ENCODE data around the gene DAPK3. TPM values are rescaled to one million over a fixed set of nuclear protein-coding genes. Genes with fewer than 3 reads are reported as not detected.
"Not testable (repeated sequence)": the region's sequence is repeated elsewhere in the genome, so short reads cannot be mapped to it uniquely, and the experiment has no call there.

DAPK3 gene
- total and polyA plus RNA-seq, 8 donors = 47.0 to 238 (median 71.2) TPM

DNA sequence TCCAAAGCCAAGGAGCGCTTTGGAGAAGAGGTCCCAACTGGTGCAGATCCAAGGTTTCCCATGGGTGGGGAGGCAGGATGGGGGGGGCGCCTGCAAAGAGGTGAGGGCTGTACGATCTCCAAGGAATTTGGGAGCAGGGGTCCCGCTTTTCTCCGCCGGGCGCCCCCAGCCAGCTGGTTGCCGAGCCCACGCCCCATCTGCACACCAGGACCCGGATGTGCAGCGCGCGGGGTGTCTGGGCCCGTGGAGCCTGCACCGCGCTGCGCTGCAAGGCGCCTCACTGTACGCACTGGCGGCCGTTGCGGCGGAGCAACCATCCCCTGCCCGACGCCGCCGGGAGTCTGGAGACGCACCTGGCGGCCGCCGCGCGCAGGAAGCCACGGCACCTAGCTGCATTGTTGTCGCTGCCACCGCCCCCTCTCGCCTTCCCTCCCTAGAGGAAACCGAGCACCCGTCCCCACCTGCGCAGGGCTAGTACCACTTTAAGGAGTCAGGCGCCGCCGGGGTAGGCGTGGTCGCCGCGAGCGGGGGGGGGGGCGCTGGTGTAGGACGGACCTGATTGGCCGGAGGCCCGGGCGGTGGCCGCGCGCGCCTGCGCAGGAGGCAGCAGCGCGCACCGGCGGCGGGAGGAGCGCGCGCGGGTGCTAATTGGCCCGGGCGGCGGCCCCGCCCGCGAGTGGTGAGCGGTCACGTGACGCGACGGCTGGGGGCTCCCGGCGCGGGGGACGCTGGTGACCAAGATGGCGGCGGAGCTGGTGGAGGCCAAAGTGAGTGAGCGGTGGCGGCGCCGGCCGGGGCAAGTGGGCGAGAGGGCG is 36.3 kb upstream of the DAPK3 start, which contains the start of gene PIAS4:
TSS of gene PIAS4 (plus strand) at position 716 of the 815 bp plus-strand sequence. CDS start at position 741, 25 bp downstream.
- no peaks in the 10 kb centered on the region for H3K9me3 ChIP-seq
- peak within 1 kb of the TSS; percentile 85 to 98 (median 90) for H3K27ac ChIP-seq
- H3K4me3 ChIP-seq = peak within 1 kb of the TSS; percentile 88 to 100 (median 99)
- intact Hi-C loops (cut with DNase I; ENCODE audit: low total_unique reads) = loop anchor here (10.0 kb wide), 1 partner anchor 48 kb away; no protein-coding TSS in a partner anchor
- peaks cover 0 to 7% (median 0%) of the 10 kb centered on the region in 4 donors for H3K36me3 ChIP-seq
- DNase-seq = peak; percentile 98 to 99
- TF ChIP-seq POLR2A (IDR thresholded peaks at IDR 0.05) = no peak
- TF ChIP-seq EP300 (IDR thresholded peaks at IDR 0.05) = no peak
- peak in 2 of 3 donors; percentile 55 to 69 for TF ChIP-seq POLR2AphosphoS5 (IDR thresholded peaks at IDR 0.05)
- TF ChIP-seq, protein P1, sequence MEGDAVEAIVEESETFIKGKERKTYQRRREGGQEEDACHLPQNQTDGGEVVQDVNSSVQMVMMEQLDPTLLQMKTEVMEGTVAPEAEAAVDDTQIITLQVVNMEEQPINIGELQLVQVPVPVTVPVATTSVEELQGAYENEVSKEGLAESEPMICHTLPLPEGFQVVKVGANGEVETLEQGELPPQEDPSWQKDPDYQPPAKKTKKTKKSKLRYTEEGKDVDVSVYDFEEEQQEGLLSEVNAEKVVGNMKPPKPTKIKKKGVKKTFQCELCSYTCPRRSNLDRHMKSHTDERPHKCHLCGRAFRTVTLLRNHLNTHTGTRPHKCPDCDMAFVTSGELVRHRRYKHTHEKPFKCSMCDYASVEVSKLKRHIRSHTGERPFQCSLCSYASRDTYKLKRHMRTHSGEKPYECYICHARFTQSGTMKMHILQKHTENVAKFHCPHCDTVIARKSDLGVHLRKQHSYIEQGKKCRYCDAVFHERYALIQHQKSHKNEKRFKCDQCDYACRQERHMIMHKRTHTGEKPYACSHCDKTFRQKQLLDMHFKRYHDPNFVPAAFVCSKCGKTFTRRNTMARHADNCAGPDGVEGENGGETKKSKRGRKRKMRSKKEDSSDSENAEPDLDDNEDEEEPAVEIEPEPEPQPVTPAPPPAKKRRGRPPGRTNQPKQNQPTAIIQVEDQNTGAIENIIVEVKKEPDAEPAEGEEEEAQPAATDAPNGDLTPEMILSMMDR (IDR thresholded peaks at IDR 0.05) = peak in 1 of 7 experiments; percentile 6
- H3K27me3 ChIP-seq = no peaks in the 10 kb centered on the region
- WGBS, 5 donors = 0 to 1% (median 0%) methylated on average over 9 to 91 of the region's 91 CpGs
- peaks cover 40 to 55% (median 48%) of the 10 kb centered on the region in 4 donors for H3K4me1 ChIP-seq

DNA sequence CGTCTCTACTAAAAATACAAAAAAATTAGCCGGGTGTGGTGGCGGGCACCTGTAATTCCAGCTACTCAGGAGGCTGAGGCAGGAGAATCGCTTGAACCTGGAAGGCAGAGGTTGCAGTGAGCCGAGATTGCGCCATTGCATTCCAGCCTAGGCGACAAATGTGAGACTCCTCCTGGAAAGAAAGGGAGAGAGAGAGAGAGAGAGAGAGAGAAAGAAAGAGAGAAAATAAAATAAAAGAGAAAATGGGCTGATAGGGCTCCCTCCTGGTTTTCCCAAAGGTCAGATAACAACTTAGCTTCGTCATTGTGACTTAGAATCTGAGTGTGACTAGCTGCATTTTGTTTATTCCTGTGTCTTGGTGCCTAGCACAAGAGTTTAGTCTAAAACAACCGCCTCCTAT is 34.5 kb upstream of the DAPK3 start:
- peaks cover 29 to 39% (median 36%) of the 10 kb centered on the region in 4 donors for H3K4me1 ChIP-seq
- 94 to 96% (median 96%) methylated on average over 9 of the region's 9 CpGs for WGBS, 5 donors
- not testable (repeated sequence) for H3K4me3 ChIP-seq, H3K27ac ChIP-seq, DNase-seq, H3K27me3 ChIP-seq, H3K36me3 ChIP-seq, H3K9me3 ChIP-seq
- intact Hi-C loops (cut with DNase I; ENCODE audit: low total_unique reads) = loop anchor here (10.0 kb wide), 1 partner anchor 49 kb away; no protein-coding TSS in a partner anchor

DNA sequence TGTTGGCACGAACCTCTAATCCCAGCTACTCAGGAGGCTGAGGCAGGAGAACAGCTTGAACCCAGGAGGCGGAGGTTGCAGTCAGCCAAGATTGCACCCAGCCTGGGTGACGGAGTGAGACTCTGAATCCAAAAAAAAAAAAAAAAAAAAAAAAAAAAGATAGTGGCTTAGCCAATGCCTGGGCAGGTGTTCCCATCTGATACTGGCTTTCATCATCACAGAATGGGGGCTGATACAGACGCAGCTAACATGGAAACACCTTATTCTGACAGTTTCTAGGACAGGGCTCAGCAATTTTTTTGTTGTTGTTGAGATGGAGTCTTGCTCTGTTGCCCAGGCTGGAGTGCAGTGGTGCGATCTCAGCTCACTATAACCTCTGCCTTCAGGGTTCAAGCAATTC is 29.9 kb upstream of the DAPK3 start:
- not testable (repeated sequence) for H3K4me1 ChIP-seq, DNase-seq, H3K27ac ChIP-seq, H3K4me3 ChIP-seq, H3K27me3 ChIP-seq, H3K9me3 ChIP-seq, H3K36me3 ChIP-seq
- intact Hi-C loops (cut with DNase I; ENCODE audit: low total_unique reads) = loop anchor here (10.0 kb wide), 1 partner anchor 54 kb away; no protein-coding TSS in a partner anchor
- WGBS, 5 donors = 80 to 84% (median 83%) methylated on average over 5 of the region's 5 CpGs

DNA sequence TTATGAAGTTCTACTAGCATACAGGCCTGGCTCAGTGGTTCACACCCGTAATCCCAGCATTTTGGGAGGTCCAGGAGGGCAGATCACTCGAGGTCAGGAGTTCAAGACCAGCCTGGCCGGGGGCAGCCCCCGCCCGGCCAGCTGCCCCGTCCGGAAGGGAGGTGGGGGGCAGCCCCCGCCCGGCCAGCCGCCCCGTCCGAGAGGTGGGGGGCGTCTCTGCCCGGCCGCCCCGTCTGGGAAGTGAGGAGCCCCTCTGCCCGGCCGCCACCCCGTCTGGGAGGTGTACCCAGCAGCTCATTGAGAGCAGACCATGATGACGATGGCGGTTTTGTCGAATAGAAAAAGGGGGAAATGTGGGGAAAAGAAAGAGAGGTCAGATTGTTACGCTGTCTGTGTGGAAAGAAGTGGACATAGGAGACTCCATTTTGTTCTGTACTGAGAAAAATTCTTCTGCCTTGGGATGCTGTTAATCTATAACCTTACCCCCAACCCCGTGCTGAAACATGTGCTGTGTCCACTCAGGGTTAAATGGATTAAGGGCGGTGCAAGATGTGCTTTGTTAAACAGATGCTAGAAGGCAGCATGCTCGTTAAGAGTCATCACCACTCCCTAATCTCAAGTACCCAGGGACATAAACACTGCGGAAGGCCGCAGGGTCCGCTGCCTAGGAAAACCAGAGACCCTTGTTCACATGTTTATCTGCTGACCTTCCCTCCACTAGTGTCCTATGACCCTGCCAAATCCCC is 27.9 kb upstream of the DAPK3 start:
- H3K4me1 ChIP-seq; H3K27ac ChIP-seq; intact Hi-C loops (cut with DNase I; ENCODE audit: low total_unique reads); H3K27me3 ChIP-seq; DNase-seq; H3K4me3 ChIP-seq; H3K9me3 ChIP-seq; H3K36me3 ChIP-seq: not testable (repeated sequence)
- WGBS, 5 donors = 81 to 85% (median 82%) methylated on average over 25 to 29 of the region's 29 CpGs

DNA sequence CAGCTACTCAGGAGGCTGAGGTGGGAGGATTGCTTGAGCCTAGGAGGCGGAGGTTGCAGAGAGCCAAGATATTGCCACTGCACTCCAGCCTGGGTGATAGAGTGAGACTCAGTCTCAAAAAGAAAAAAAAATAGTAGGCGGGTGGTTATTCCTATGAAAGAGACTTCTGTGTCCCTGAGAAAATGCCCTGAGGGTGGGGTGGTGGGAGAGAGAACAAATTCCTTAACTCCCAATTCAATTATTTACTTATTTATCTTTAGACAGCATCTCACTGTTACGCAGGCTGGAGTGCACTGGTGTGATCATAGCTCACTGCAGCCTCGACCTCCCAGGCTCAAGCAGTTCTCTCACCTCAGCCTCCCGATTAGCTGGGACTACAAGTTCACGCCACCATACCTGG is 24.7 kb upstream of the DAPK3 start:
- intact Hi-C loops (cut with DNase I; ENCODE audit: low total_unique reads) = no loop called here
- Histone ChIP-seq H3K9me3 (no peaks in the 10 kb centered on the region), H3K27ac (no peak overlapping the region), H3K4me1 (peaks cover 0 to 5% (median 0%) of the 10 kb centered on the region in 4 donors), H3K36me3 (no peaks in the 10 kb centered on the region), H3K4me3 (no peak overlapping the region), H3K27me3 (no peaks in the 10 kb centered on the region)
- DNase-seq = no peak
- TF ChIP-seq POLR2A (IDR thresholded peaks at IDR 0.05) = no peak
- TF ChIP-seq EP300 (IDR thresholded peaks at IDR 0.05) = no peak
- TF ChIP-seq, protein P1 (IDR thresholded peaks at IDR 0.05) = no peak
- TF ChIP-seq POLR2AphosphoS5 (IDR thresholded peaks at IDR 0.05) = no peak
- WGBS, 5 donors = 67 to 80% (median 75%) methylated on average over 6 of the region's 6 CpGs
